HUES64 (cell line): ENCODE results near the gene CDKL5.
"Not testable (repeated sequence)": the region's sequence is repeated elsewhere in the genome, so short reads cannot be mapped to it uniquely, and the experiment has no call there.

Experiments used
- H3K27ac ChIP-seq: 2 replicates; pipeline ENCODE4 v1.7.0; 2013; ENCODE audit warnings: low read depth, low read length, inconsistent platforms
- H3K27me3 ChIP-seq: 2 replicates; pipeline ENCODE4 v1.6.1; 2013; ENCODE audit warnings: mild to moderate bottlenecking, low read length; ENCODE audit not compliant: insufficient read depth
- H3K36me3 ChIP-seq: 2 replicates; pipeline ENCODE4 v1.6.1; 2013; ENCODE audit warnings: mild to moderate bottlenecking, low read length; ENCODE audit not compliant: insufficient read depth
- H3K4me1 ChIP-seq: 2 replicates; pipeline ENCODE4 v1.6.1; 2013; ENCODE audit warnings: mild to moderate bottlenecking, low read length, moderate library complexity; ENCODE audit not compliant: insufficient read depth
- H3K4me3 ChIP-seq: 2 replicates; pipeline ENCODE4 v1.5.1; 2013; ENCODE audit warnings: mild to moderate bottlenecking, low read length, moderate library complexity
- H3K9ac ChIP-seq: 2 replicates; pipeline ENCODE4 v1.6.1; 2013; ENCODE audit warnings: mild to moderate bottlenecking, low read depth, low read length
- H3K9me3 ChIP-seq: 2 replicates; pipeline ENCODE4 v1.6.1; 2013; ENCODE audit warnings: low read depth, low read length; ENCODE audit not compliant: insufficient read depth
- WGBS: fragments of 150-250, 120-280 bp; methylation state at CpG from one replicate; pipeline ENCODE4 v1.1.7; 2013; ENCODE audit warnings: missing lambda C conversion rate; 5-methylcytosine and 5-hydroxymethylcytosine counted together

The CDKL5 gene

GRCh38 chrX:18424482-18425198, 768 bp upstream of the CDKL5 start:
- Histone ChIP-seq H3K4me1 (peaks cover 22% of the 10 kb centered on the region), H3K27ac (no peak overlapping the region; the same call in 1 of the 2 replicates), H3K9ac (peak overlapping the region; percentile 46; the same call in 1 of the 2 replicates), H3K9me3 (no peaks in the 10 kb centered on the region), H3K4me3 (peak overlapping the region; percentile 82), H3K27me3 (no peaks in the 10 kb centered on the region; the same call in 1 of the 2 replicates), H3K36me3 (no peaks in the 10 kb centered on the region)
- whole genome bisulfite sequencing = under 1% methylated on average over 25 of the region's 28 CpGs

- Histone ChIP-seq H3K4me1 (peaks cover 22% of the 10 kb centered on the region), H3K9me3 (no peaks in the 10 kb centered on the region), H3K27ac (peak overlapping the region; percentile 77; the same call in 1 of the 2 replicates), H3K9ac (peak overlapping the region; percentile 55; the same call in 1 of the 2 replicates), H3K36me3 (no peaks in the 10 kb centered on the region), H3K4me3 (peak overlapping the region; percentile 78), H3K27me3 (no peaks in the 10 kb centered on the region; the same call in 1 of the 2 replicates)
- WGBS = under 1% methylated on average over 40 of the region's 40 CpGs
Observed at GRCh38 chrX:18426004-18426320, 554 bp downstream of the CDKL5 start.

GRCh38 chrX:18428006-18428405, 2.6 kb downstream of the CDKL5 start:
- Histone ChIP-seq H3K36me3 (no peaks in the 10 kb centered on the region), H3K4me3 (peak overlapping the region; percentile 39), H3K27me3 (no peaks in the 10 kb centered on the region; the same call in 1 of the 2 replicates), H3K27ac (no peak overlapping the region; the same call in 1 of the 2 replicates), H3K9me3 (no peaks in the 10 kb centered on the region), H3K9ac (no peak overlapping the region), H3K4me1 (peaks cover 22% of the 10 kb centered on the region)
- WGBS = 2% methylated on average over 4 of the region's 5 CpGs

GRCh38 chrX:18433288-18433687, 7.9 kb downstream of the CDKL5 start:
- H3K27me3 ChIP-seq, H3K9me3 ChIP-seq, H3K36me3 ChIP-seq, H3K9ac ChIP-seq, H3K4me3 ChIP-seq, H3K4me1 ChIP-seq, H3K27ac ChIP-seq: not testable (repeated sequence)
- 96% methylated on average over 13 of the region's 14 CpGs for WGBS

GRCh38 chrX:18434896-18435295, 9.5 kb downstream of the CDKL5 start:
- H3K27me3 ChIP-seq = no peaks in the 10 kb centered on the region
- WGBS = no CpG with 5 or more reads among the region's 2 CpGs

GRCh38 chrX:18436017-18436416, 10.6 kb downstream of the CDKL5 start:
- WGBS = 88% methylated on average over 1 of the region's 1 CpG
- Histone ChIP-seq H3K9ac (no peak overlapping the region), H3K36me3 (no peaks in the 10 kb centered on the region), H3K4me3 (no peak overlapping the region), H3K4me1 (no peaks in the 10 kb centered on the region), H3K27me3 (no peaks in the 10 kb centered on the region), H3K9me3 (no peaks in the 10 kb centered on the region), H3K27ac (no peak overlapping the region)

More at GRCh38 chrX:18434896-18435295, 9.5 kb downstream of the CDKL5 start:
- Histone ChIP-seq H3K4me3 (no peak overlapping the region), H3K36me3 (no peaks in the 10 kb centered on the region), H3K27ac (no peak overlapping the region), H3K9me3 (no peaks in the 10 kb centered on the region), H3K4me1 (no peaks in the 10 kb centered on the region), H3K9ac (no peak overlapping the region)

GRCh38 chrX:18440835-18441234, 15.4 kb downstream of the CDKL5 start:
- H3K4me1 ChIP-seq = peaks cover 5% of the 10 kb centered on the region; the same call in 1 of the 2 replicates
- 99% methylated on average over 4 of the region's 4 CpGs for WGBS
- no peaks in the 10 kb centered on the region for H3K36me3 ChIP-seq
- H3K27ac ChIP-seq = no peak overlapping the region
- H3K4me3 ChIP-seq = no peak overlapping the region
- H3K9ac ChIP-seq = no peak overlapping the region
- no peaks in the 10 kb centered on the region for H3K27me3 ChIP-seq
- no peaks in the 10 kb centered on the region for H3K9me3 ChIP-seq

GRCh38 chrX:18441780-18442367, 16.5 kb downstream of the CDKL5 start:
- Histone ChIP-seq H3K27ac (peak overlapping the region; percentile 46; the same call in 1 of the 2 replicates), H3K9ac (no peak overlapping the region), H3K27me3 (no peaks in the 10 kb centered on the region), H3K4me3 (peak overlapping the region; percentile 8; the same call in 1 of the 2 replicates), H3K9me3 (no peaks in the 10 kb centered on the region), H3K4me1 (peaks cover 5% of the 10 kb centered on the region; the same call in 1 of the 2 replicates), H3K36me3 (no peaks in the 10 kb centered on the region)
- WGBS = 50% methylated on average over 3 of the region's 3 CpGs

- Histone ChIP-seq H3K27ac (no peak overlapping the region), H3K4me3 (no peak overlapping the region), H3K36me3 (no peaks in the 10 kb centered on the region), H3K9me3 (no peaks in the 10 kb centered on the region), H3K27me3 (no peaks in the 10 kb centered on the region), H3K4me1 (no peaks in the 10 kb centered on the region), H3K9ac (no peak overlapping the region)
- 100% methylated on average over 3 of the region's 3 CpGs for WGBS
Observed at GRCh38 chrX:18448416-18448815, 23.0 kb downstream of the CDKL5 start.

- Histone ChIP-seq H3K36me3 (no peaks in the 10 kb centered on the region), H3K4me1 (no peaks in the 10 kb centered on the region), H3K9me3 (no peaks in the 10 kb centered on the region), H3K4me3 (no peak overlapping the region), H3K27me3 (no peaks in the 10 kb centered on the region), H3K27ac (no peak overlapping the region), H3K9ac (no peak overlapping the region)
- WGBS = 94% methylated on average over 2 of the region's 4 CpGs
Observed at GRCh38 chrX:18449236-18449635, 23.8 kb downstream of the CDKL5 start.

GRCh38 chrX:18455384-18455783, 30.0 kb downstream of the CDKL5 start:
- Histone ChIP-seq H3K4me1 (no peaks in the 10 kb centered on the region), H3K9ac (no peak overlapping the region), H3K36me3 (no peaks in the 10 kb centered on the region), H3K27me3 (no peaks in the 10 kb centered on the region), H3K9me3 (no peaks in the 10 kb centered on the region), H3K27ac (no peak overlapping the region), H3K4me3 (no peak overlapping the region)
- WGBS = no CpG with 5 or more reads among the region's 2 CpGs
